Pons (tissue), 1 donor: ENCODE results near the gene DNTTIP2.
"Not testable (repeated sequence)": the region's sequence is repeated elsewhere in the genome, so short reads cannot be mapped to it uniquely, and the experiment has no call there.

Source experiments
- DNase-seq: peaks from one replicate; pipeline ENCODE4 v3.0.0-alpha.2; 2016; ENCODE audit warnings: low spot score

Gene DNTTIP2

GRCh38 chr1:93841771-93842170 is 37.2 kb downstream of the DNTTIP2 start:
- DNase-seq: no peak

- no peak for DNase-seq
These were observed 38.0 kb downstream of the DNTTIP2 start for GRCh38 chr1:93840956-93841482.

- DNase-seq: no peak
These were observed 39.3 kb downstream of the DNTTIP2 start for GRCh38 chr1:93839753-93840152.

GRCh38 chr1:93839307-93839706 is 39.7 kb downstream of the DNTTIP2 start:
- no peak for DNase-seq

- no peak for DNase-seq
These were observed 41.0 kb downstream of the DNTTIP2 start for GRCh38 chr1:93837961-93838360.

GRCh38 chr1:93833293-93833692 is 45.7 kb downstream of the DNTTIP2 start:
- not testable (repeated sequence) for DNase-seq

- no peak for DNase-seq
These were observed 49.9 kb downstream of the DNTTIP2 start for GRCh38 chr1:93829061-93829460.

- no peak for DNase-seq
These were observed 50.6 kb downstream of the DNTTIP2 start for GRCh38 chr1:93828367-93828755.

- no peak for DNase-seq
These were observed 51.2 kb downstream of the DNTTIP2 start for GRCh38 chr1:93827633-93828366.

GRCh38 chr1:93827128-93827527 is 51.9 kb downstream of the DNTTIP2 start:
- DNase-seq: no peak

- no peak for DNase-seq
These were observed 54.2 kb downstream of the DNTTIP2 start for GRCh38 chr1:93824834-93825233.

- DNase-seq: no peak
These were observed 56.1 kb downstream of the DNTTIP2 start for GRCh38 chr1:93822730-93823425.

- DNase-seq: no peak
These were observed 57.4 kb downstream of the DNTTIP2 start for GRCh38 chr1:93821423-93822144.

GRCh38 chr1:93820554-93821422 is 58.2 kb downstream of the DNTTIP2 start:
- no peak for DNase-seq

- no peak for DNase-seq
These were observed 60.4 kb downstream of the DNTTIP2 start for GRCh38 chr1:93818570-93818959.

GRCh38 chr1:93817819-93818569 is 61.0 kb downstream of the DNTTIP2 start:
- DNase-seq: no peak

- DNase-seq: peak; percentile 73
These were observed 61.9 kb downstream of the DNTTIP2 start for GRCh38 chr1:93816970-93817678.
